GM12891 (cell line): ENCODE results near the gene TFF3.

Experiments used
- POLR2A ChIP-seq: IDR thresholded peaks from 2 replicates; pipeline ENCODE4 v1.6.1; 2011; ENCODE audit warnings: low read depth, low read length, control low read depth
- POLR2AphosphoS5 ChIP-seq: IDR thresholded peaks from 2 replicates; pipeline ENCODE4 v1.6.1; 2011; ENCODE audit warnings: low read depth, low read length, control low read depth

DNA sequence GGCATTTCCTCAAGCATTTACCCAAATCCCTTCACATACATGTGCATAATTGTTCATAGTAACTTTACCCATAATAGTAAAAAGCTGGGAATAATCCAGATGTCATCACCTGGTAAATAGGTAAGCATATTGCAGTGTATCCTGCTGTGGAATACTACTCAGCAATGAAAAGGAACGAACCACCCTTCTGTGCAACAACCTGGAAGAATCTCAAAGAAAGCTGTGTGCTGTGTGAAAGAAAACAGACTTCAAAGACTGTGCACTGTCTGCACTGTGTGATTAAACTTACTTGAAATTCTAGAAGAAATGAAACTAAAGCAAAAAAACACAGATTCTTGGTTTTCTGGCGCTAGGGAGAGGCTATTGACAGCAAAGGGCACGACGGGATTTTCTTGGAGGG, 22.1 kb upstream of the TFF3 start:
- TF ChIP-seq POLR2A = no peak
- TF ChIP-seq POLR2AphosphoS5 = no peak
